CD1c-positive myeloid dendritic cell (primary cell): ENCODE measurements around the gene CAPZA1.
"Not testable (repeated sequence)": the region's sequence is repeated elsewhere in the genome, so short reads cannot be mapped to it uniquely, and the experiment has no call there.

ENCODE experiments used
- DNase-seq: peaks from one replicate; pipeline ENCODE4 v3.0.0-alpha.2; 2016; ENCODE audit errors: extremely low spot score

Gene CAPZA1

DNA sequence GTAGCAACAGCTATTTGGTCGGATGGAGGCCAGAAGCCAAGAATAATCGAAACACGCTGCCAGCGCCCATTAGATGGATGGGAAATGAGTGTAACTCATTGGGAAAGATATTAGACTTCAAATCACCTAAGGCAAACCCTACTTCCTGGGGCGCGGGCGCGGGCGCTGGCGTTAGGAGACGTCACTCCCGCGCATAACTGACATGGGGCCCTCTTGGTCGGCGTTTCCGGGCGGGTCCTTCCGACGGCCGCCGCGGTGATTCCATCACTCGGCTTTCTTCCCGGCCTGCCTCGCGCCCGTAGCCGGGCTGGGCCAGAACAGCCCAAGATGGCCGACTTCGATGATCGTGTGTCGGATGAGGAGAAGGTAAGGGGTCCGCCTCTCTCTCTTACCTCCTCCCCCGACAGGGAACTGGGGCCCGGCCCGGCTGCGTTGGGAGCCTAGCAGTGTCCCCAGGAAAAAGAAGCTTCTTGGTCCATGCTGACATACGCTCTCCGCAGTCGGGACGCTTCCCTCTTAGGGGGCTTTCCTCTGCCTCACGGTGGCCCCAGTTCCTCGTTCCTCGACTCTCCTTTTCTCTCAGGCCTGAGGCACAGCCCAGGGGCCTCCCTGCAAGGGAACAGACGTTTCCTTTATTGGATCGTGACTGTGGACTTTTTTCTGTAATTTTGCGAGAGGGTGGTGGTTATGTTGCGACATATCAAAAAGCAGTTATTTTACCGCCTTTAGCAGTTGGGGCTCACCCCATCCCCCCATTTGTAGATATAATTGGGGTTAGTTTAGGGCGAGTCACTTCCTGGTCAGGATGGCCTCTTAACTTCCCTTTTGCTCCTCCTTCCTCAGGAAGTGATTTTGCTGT is at the start of gene CAPZA1:
Gene CAPZA1 (plus strand): TSS at position 315 of the 859 bp plus-strand sequence. CDS start 13 bp downstream, at position 328.
- DNase-seq, result peak; percentile 96

DNA sequence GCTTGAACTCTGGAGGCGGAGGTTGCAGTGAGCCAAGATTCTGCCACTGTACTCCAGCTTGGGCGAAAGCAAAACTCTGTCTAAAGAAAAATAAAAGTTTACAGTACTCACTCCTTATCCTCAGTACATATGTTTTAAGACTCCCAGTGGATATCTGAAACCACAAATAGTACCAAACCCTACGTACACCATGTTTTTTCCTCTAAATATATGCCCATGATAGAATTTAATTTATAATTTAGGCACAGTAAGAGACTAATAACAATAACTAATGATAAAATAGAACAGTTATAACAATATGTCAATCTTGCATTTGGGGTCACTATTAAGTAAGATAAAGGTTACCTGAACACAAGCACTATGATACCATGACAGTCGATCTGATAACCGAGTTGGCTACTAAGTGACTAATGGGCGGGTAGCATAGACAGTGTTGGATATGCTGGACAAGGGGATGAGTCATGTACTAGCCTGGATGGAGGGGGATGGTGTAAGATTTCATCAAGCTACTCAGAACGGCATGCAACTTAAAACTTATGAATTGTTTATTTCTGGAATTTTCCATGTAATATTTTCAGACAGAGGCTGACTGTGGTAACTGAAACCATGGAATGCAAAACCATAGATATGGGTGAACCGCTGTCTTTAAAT is 44.4 kb upstream of the CAPZA1 start:
- no peak for DNase-seq

DNA sequence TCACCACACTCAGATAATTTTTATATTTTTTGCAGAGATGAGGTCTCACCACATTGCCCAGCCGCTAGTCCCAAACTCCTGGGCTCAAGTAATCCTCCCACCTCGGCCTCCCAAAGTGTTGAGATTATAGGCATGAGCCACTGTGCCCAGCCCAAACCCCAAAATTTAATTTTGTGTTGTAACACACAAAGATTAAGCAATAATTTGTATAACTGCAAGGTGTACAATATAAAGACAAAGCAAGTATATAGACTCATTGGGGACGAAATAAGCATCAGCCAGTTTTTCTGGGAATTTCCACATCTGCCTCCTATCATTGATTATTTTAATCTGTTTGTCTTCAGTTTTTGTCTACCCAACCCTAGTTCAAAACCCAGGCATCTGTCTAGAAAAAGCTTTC is 43.4 kb upstream of the CAPZA1 start:
- DNase-seq, result no peak

DNA sequence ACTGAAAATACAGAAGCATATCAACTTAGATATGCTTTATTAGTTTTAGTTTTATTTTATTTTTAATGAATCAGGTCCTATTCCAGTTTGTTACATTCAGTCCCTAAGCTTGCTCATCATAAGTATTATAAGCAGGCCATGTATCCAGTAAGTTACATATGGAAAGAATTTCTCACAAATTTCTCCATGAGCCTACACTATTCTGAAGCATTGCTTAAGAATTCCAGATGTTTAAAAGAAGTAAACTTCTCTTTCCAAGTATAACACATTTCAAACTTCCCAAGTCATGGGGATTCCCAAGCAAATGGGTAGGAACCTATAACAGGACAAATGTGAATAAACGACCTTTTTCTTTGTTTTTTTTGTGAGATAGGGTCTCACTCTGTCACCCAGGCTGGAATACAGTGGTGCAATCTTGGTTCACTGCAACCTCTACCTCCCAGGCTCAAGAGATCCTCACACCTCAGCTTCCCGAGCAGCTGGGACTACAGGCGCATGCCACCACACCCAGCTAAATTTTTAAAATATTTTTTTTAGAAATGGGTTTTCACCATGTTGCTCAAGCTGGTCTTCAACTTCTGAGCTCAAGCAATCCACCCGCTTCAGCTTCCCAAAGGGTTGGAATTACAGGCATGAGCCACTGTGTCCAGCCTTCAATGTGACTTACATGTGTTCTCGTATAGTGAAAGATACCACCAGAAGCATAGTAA is 39.7 kb upstream of the CAPZA1 start:
- no peak for DNase-seq

DNA sequence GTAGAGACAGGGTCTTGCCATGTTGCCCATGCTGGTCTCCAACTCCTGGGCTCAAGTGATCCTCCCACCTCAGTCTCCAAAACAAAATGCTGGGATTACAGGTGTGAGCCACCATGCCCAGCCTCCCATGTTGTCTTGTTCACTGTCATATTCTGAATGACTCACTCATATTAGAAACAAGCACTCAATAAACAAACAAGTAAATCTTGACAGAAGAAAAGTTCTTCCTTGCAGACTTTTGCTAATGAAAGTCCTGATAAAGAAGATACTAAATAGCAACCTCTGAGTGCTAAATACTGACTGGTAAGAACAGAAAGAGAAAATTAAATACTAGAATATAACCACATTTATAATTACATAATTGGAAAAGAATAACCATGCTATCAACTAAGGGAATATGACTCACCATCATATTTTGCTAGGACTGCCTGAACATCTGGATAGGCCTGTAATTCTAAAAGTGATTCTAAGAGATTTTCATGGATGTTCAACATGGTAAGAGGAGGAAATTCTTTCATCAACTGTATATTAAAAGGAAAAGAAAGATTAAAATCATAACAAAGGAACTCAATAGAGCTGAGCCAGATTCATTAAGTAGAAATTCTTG is 37.9 kb upstream of the CAPZA1 start:
- DNase-seq, result no peak

DNA sequence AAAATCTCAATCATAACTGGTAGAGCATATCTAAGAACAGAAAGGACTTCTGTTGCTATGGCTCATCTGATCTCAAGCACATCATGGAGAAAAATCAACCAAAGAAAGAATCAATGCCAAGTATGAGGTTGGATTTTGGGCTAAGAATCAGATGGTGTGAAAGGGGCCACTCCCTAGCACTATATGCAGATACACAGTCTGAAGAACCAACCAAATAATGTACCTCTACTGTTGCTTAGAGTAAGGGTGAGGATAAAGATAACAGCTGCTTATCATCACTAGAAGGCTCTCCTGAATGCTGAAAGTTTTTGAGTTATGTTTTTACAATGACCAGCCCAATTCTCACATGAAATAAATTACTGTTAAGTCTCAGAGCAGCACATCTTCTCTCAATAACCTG is 36.3 kb upstream of the CAPZA1 start:
- no peak for DNase-seq

DNA sequence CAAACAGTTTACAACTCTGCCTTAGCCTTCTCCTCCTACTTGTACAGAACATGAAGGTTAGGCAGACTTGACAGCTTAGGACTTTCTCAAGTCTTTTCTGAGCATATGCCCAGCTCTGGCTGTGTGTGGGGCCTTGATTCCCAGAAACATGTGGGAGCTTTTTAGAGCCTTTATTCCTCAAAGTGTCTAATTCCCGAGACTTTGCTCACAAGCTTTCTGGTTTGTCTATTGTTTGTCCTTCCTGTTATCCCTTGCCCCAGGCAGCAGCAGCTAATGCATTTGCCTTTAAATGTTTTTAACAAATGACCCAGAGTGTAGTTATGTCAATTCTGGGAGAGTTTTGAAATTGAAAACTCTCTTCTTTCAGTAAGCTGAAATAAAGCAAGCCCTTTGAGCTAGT is 29.9 kb upstream of the CAPZA1 start:
- DNase-seq, result no peak

DNA sequence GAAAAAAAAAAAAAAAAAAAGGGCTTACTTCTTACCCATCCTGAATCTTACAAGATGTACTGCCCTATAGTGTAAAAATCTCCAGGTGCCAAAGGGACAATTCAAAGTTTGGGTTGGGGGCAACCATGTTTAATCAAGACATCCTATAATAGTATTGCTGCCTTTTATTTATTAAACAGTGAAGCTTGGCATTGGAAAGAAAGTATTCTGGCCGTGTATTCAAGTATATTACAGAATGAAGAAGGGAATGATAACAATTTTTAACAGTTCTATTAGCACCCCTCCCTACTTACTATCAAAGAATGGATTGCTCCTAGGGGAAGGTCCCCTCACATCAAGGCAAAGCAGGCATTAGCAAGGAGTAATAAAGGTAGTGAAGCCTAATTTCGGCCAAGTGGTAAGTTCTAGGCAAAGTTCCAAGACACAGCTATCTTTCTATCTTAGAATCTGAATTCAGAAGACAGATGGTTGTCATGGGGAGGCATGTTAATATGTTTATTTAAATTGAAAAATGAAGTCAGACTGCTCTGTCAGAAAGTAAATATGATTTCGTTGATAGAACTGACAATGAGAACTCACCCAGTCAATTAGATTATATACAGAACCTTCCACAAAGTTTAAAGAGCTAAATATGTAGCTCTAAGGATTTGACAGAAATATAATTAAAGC is 25.3 kb upstream of the CAPZA1 start:
- DNase-seq, result no peak

DNA sequence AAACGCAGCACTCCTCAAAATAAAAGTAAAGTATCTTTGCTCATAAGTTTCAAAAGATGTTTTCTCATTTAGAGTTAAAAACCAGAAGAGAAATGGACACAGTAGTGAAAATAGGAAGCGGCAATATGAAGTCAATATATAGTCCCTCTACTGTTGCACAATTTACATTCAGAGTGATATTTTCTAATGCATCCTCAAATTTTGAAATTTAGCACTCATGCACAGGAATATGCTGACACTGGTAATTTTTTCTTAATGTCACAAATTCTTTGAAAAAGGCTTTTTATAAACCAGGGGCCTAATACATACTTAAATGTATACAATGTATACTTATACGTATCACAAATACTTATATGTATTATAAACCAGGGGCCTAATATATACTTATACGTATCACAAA is 20.2 kb upstream of the CAPZA1 start:
- DNase-seq, result no peak

DNA sequence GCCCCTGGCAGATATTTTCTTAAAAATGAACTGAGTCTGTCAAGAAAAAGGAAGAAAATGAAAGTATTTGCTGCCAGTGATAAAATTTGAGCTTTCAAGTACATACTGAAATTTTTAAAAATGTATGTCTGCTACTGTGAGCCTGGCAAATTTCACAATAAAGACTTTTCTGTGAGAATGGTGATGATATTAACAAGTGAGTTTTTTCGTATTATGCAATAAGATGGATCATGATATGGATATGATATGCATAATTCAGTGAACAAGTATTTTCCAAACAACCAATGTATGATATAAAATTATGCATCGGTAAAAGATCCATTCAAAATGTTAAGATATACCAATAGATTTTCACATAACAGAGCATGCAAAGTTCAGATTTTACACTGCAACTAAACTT is 16.6 kb upstream of the CAPZA1 start:
- DNase-seq, result no peak

DNA sequence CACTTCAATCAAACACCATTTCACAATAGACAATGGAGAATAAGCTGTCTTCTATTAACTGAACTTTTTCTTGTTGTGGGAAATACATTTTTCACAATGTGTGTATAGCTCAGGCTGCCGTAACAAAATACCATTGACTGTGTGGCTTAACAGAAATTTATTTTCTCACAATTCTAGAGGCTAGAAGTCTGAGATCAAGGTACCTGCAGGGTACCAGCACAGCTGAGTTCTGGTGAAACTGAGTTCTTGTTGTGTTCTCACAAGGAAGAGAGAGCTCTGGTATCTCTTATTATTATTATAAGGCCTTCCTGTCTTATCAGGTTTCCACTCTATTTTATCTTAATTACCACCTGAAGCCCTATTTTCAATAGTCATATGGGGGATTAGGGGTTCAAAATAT is 16.1 kb upstream of the CAPZA1 start:
- DNase-seq, result no peak

DNA sequence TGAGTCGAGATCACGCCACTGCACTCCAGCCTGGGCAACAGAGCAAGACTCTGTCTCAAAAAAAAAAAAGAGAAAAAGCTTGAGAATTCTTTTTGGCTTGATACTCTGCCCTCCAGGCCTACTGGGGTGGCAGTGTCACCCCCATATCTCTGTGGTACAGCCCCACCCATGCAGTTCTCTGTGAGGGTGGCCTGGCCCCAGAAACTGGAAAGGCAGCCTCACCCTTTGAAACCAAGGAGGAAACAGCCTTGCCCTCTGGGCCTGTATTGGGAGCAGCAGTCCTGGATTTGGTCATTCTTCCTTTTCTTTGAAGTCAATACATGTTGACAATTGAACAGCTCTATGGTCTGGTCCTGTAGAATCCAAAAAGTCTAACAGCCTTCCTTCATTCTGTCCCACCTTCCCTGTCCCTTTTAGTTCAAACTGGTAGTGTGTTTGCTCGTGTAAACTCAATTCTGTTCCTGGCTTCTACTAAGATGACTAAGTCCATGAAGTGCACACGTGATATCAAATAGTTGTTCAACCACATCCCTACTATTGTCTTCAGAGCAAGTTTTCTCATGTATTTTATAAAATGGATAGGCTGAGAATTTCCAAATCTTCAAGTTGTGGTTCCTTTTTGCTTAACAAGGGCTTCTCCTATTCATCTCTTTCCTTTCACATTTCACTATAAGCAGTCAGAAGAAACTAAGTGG is 13.9 kb upstream of the CAPZA1 start:
- no peak for DNase-seq

DNA sequence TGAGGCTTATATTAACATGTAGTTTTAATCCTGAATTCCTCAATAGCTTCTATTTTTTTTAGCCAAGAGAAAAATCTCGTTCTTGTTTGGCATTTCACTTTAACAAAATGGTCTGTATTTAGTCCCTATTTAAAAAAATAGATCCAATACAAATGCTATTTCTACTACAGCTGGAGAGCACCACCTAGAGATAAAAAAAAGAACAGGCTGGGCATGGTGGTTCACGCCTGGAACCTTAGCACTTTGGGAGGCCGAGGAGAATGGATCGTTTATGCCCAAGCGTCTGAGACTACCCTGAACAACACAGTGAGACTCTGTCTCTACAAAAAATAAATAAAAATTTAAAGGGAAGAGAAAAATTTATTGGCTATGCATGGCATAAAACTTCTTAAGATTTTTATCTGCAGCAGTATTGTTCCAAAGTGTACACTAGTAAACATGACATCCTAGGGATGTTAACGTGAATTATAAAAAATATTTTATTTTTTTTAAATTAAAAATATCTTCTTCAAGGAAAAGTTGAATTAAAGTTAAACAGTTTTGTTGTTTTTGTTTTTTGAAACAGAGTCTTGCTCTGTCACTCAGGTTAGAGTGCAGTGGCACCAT is 5.1 kb upstream of the CAPZA1 start:
- peak; percentile 36 for DNase-seq

DNA sequence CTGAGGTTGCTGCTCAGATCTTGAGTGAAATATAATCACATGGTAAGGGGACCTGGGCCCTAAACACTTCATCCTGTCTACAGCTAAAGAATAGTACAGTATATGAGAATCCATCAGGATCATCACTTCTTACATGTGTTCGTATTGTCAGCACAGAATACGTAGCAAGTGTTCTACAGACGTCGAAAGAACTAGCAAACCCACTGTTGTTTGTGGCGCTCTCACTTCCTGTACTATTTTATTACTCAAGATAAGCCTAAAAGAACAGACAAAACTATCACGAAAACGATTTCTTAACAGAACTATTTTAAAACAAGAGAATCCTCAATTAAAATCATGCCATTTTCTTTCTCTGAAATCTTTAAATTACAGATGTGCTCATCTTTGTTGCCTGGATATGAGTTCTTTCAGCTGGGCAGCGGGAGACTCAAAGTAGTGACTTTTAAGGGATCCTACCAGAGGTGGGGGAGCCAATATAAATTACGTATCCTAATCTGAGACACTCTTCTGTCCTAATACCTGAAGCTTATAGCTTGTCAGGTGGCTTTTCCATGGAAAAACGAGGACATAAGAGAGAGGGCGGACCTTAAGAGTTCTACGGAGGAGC is 1.4 kb upstream of the CAPZA1 start:
- DNase-seq, result peak; percentile 62

DNA sequence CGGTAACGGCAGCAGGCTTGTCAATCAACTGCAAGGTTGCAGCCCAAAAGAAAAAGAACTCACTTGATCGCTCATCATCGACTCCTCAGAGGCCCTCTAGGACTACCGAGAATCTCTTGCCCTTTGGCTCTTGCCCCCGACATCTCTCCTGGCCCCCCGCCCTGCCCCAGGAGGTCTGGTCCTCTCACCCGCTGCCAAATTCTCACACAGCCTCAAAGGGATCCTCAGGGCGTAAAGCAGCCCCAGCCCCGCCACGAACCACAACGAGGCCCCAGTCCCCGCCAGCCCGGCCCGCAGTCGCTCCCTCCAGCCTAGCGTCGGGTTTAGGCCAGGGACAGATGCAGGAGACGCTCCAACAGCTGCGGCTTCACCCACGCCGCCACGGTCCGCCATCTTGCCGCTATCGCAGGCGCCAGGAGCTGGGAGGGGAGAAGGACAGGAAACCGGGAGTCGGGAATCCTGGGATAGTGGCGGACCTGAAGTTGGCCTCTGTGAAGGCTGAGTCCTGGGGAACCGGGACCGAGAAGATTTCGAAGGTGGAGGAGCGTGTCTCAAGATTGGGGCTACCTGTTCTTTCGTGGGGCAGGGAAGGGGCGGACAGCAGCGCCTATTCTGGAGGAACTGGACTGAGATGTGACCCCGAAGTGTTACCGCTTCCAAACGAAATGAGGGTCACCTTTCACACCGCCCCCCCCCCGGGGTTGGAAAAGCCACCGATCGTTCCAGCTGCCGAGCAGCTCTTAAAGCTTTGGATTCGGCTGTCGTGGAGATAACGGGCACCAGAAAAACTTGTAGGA is 713 bp upstream of the CAPZA1 start, which contains the start of gene ST7L:
Gene ST7L (minus strand): TSS at position 421 of the 797 bp plus-strand sequence. CDS start 28 bp downstream, at position 393.
- DNase-seq, result peak; percentile 76

DNA sequence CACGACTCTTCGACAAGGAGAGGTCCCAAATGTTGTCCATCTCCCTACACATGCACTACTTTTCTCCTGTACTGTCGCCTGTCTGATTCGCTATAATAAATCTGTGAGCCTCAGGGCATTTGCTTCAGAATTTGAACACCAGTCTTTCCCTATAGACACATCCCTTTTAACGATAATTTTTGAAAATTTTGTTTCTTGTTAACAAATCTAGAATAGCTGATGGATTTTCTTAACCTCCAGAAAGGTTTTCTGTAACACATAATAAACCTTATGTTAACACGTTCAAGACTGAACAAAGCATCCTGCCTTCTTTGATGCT is 704 bp downstream of the CAPZA1 start:
- no peak for DNase-seq

DNA sequence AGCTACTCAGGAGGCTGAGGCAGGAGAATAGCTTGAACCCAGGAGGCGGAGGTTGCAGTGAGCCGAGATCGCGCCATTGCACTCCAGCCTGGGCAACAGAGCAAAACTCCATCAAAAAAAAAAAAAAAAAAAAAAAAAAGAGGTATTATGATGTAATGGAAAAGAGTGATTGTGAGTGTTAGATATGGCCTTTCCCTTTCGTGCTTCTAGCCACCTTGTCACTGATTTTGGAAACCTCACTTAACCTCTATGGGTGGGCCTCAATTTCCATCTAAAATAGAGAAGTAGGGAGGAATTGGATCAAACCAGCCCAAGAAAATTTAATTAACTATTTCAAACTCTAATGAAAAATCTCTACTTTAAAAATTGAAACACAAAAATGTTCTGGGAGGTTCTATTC is 4.9 kb downstream of the CAPZA1 start:
- not testable (repeated sequence) for DNase-seq

DNA sequence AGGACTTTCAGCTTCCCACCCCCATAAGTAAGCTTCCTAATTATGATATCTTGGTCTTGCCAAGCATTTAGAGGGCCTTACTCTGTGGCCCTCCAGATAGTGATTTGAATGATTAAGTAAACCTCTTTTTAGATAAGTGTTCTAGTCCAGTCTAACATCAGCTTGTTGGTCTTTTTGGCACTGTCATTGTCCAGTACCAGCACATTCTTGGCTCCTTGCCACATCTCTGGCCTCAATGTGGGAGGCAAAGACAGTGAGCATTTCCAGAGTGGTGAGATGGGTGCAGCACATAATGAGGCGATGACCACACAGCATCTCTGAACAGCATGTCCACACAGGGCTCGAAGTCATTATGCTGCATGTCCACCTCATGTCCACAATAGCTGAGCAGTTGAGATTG is 6.1 kb downstream of the CAPZA1 start:
- peak; percentile 27 for DNase-seq

DNA sequence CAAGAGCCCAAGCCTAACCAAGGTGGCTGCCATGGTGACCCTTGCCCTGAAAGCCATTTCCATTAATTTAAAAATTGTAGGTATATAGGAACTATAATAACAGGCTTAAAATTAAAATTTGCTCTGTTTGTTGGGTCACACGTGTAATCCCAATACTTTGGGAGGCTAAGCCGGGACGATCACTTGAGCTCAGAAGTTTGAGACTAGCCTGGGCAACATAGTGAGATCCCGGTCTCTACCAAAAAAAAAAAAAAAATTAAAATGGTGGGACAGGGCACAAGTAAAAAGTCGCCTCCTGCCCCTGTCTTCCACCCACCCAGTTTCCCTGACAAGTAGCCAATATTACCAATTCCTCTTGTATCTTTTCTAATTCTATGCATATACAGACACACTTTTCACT is 6.6 kb downstream of the CAPZA1 start:
- DNase-seq, result no peak
